HEK293T (cell line): ENCODE measurements around the gene NEMF.

Experiments
- ARNT ChIP-seq: fragments of 450-650 bp; IDR thresholded peaks from 2 replicates; pipeline ENCODE4 v1.6.1; 2017; ENCODE audit warnings: mild to moderate bottlenecking
- CTBP1 ChIP-seq: fragments of 450-650 bp; IDR thresholded peaks from 2 replicates; pipeline ENCODE4 v1.6.1; 2016; ENCODE audit warnings: borderline replicate concordance
- FOXA1 ChIP-seq: fragments of 450-650 bp; IDR thresholded peaks from 2 replicates; pipeline ENCODE4 v1.6.1; 2016; ENCODE audit warnings: mild to moderate bottlenecking
- FOXK2 ChIP-seq: fragments of 450-650 bp; IDR thresholded peaks from 2 replicates; pipeline ENCODE4 v1.6.1; 2016; ENCODE audit warnings: mild to moderate bottlenecking
- FOXM1 ChIP-seq: fragments of 450-650 bp; IDR thresholded peaks from 2 replicates; pipeline ENCODE4 v1.6.1; 2017; ENCODE audit warnings: mild to moderate bottlenecking, borderline replicate concordance
- HDGF ChIP-seq: fragments of 450-650 bp; IDR thresholded peaks from 2 replicates; pipeline ENCODE4 v1.6.1; 2017; ENCODE audit warnings: antibody characterized with exemption, borderline replicate concordance
- L3MBTL2 ChIP-seq: fragments of 450-650 bp; conservative IDR thresholded peaks from 2 replicates; pipeline ENCODE4 v1.6.1; 2016; ENCODE audit warnings: mild to moderate bottlenecking
- NFRKB ChIP-seq: fragments of 450-650 bp; IDR thresholded peaks from 2 replicates; pipeline ENCODE4 v1.6.1; 2016; ENCODE audit warnings: mild to moderate bottlenecking, moderate library complexity
- SP1 ChIP-seq: fragments of 450-650 bp; IDR thresholded peaks from 2 replicates; pipeline ENCODE4 v1.6.1; 2017
- TARDBP ChIP-seq: fragments of 450-650 bp; IDR thresholded peaks from 2 replicates; pipeline ENCODE4 v1.6.1; 2016
- TF ChIP-seq, protein P1 (sequence below): fragments of 450-650 bp; IDR thresholded peaks from 2 replicates; pipeline ENCODE4 v1.6.1; 2016

DNA sequence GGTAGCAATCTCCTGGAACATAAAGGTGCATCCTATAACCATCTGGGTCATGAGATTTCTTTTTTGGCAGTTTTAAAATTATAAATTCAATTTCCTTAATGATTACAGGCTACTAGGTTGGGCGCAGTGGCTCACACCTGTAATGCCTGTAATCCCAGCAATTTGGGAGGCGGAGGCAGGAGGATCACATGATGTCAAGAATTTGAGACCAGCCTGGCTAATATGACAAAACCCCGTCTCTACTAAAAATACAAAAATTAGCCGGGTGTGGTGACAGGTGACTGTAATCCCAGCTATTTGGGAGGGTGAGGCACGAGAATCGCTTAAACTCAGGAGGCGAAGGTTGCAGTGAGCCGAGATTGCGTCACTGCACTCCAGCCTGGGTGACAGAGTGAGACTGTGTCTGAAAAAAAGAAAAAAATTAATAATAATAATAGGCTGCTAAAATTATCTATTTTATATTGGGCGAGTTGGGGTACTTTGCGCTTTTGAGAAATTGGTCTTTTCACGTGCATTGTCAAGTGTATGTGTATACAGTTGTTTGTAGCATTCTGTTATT, 23.1 kb upstream of the NEMF start:
- TF ChIP-seq SP1 (no peak), FOXM1 (no peak), FOXA1 (no peak), ARNT (no peak), FOXK2 (no peak), HDGF (no peak), TARDBP (no peak), L3MBTL2 (no peak), CTBP1 (no peak), NFRKB (no peak)
- TF ChIP-seq, protein P1, sequence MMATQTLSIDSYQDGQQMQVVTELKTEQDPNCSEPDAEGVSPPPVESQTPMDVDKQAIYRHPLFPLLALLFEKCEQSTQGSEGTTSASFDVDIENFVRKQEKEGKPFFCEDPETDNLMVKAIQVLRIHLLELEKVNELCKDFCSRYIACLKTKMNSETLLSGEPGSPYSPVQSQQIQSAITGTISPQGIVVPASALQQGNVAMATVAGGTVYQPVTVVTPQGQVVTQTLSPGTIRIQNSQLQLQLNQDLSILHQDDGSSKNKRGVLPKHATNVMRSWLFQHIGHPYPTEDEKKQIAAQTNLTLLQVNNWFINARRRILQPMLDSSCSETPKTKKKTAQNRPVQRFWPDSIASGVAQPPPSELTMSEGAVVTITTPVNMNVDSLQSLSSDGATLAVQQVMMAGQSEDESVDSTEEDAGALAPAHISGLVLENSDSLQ: no peak
